ENCODE data around the gene LRRC28.
A peak's percentile ranks its signal among the peaks of the same experiment; 100 is the strongest.

Gene LRRC28

DNA sequence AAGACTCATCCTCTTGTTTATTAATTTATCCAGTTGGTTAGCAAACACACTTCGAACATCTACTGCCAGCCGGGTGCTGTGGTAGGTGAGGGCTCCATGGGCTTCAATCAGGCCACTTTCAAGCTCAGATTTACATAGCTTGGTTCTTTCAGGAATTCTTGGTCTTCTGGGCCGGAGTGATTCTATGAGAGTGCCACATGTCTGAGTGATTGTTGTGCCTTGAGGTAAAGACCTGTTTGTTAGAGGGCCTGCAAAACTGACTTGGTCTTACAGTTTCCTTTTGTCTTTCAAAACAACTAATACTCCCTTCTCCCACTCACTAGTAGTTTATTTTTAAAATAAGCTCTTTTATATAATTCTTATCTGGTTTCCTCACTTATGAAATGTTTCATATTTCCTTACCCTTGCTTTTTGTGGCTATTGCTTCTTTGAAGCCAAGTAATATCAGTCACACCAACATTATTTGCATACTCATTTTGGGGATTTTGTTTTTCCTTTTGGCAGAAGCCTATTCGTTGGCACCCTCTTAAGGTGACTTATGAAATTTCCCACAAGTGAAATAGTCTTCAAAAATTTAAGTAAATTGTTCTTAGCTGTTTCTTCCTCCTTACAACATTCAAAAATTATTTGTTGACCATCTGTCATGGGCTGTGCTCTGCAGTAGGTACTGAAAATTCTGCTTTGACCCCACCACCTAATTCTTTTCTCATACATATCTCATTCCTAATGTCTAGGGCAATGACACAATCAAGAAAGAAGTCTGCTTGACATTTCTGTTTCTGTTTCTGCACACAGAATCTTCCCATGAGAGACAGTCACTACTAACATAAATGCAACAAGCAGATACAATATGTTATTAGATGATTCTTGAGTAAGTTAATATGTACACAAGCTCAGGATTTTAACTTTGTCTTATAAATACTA, 120.2 kb downstream of the LRRC28 start:
- Mint-ChIP-seq H3K27ac (no peak overlapping the region), H3K4me1 (no peaks in the 10 kb centered on the region), H3K27me3 (ENCODE audit: low read depth, poor library complexity) (no peaks in the 10 kb centered on the region), H3K36me3 (ENCODE audit: low read depth) (peaks cover 67% of the 10 kb centered on the region), H3K9me3 (peaks cover 50% of the 10 kb centered on the region), H3K4me3 (no peak overlapping the region)
- no peak for DNase-seq
- TF ChIP-seq, protein P1, sequence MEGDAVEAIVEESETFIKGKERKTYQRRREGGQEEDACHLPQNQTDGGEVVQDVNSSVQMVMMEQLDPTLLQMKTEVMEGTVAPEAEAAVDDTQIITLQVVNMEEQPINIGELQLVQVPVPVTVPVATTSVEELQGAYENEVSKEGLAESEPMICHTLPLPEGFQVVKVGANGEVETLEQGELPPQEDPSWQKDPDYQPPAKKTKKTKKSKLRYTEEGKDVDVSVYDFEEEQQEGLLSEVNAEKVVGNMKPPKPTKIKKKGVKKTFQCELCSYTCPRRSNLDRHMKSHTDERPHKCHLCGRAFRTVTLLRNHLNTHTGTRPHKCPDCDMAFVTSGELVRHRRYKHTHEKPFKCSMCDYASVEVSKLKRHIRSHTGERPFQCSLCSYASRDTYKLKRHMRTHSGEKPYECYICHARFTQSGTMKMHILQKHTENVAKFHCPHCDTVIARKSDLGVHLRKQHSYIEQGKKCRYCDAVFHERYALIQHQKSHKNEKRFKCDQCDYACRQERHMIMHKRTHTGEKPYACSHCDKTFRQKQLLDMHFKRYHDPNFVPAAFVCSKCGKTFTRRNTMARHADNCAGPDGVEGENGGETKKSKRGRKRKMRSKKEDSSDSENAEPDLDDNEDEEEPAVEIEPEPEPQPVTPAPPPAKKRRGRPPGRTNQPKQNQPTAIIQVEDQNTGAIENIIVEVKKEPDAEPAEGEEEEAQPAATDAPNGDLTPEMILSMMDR (IDR thresholded peaks at IDR 0.05) = no peak

DNA sequence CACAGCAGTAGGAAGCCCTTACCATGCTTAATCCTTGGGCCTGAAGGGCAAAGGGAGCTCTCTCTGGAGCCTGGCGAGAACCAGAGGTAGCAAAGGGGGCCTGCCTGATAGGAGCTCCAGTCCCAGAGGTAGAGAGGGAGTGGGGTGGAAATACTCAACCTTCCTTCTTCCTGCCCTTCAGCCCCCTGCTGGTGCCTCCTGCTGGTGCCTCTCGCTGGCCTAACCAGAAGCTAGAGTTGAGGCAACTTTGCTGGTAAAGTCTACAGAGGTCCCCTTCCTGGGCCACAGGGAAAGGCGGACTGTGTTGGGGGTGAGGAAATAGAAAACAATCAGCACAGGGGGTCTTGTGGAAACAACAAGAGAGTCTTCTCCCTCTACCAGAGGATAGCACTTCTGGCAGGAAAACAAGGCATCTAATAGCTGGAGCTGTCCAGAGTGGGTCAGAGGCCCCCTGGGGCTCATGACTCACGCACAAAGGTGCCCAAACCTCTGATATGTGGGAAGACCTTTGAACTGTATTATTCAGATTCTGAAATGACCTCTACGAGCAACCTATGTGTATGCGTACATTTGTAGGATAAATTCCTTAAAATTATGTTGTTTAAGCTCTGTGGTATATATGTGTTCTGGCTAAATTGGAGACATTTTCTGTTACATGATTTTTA, 133.9 kb downstream of the LRRC28 start:
- H3K4me3 Mint-ChIP-seq = no peak overlapping the region
- no peak for DNase-seq
- peak overlapping the region; percentile 3 for H3K27ac Mint-ChIP-seq
- peaks cover 5% of the 10 kb centered on the region for H3K27me3 Mint-ChIP-seq (ENCODE audit: low read depth, poor library complexity)
- peaks cover 54% of the 10 kb centered on the region for H3K36me3 Mint-ChIP-seq (ENCODE audit: low read depth)
- peaks cover 19% of the 10 kb centered on the region for H3K9me3 Mint-ChIP-seq
- peaks cover 17% of the 10 kb centered on the region for H3K4me1 Mint-ChIP-seq
- TF ChIP-seq, protein P1 (IDR thresholded peaks at IDR 0.05) = no peak

DNA sequence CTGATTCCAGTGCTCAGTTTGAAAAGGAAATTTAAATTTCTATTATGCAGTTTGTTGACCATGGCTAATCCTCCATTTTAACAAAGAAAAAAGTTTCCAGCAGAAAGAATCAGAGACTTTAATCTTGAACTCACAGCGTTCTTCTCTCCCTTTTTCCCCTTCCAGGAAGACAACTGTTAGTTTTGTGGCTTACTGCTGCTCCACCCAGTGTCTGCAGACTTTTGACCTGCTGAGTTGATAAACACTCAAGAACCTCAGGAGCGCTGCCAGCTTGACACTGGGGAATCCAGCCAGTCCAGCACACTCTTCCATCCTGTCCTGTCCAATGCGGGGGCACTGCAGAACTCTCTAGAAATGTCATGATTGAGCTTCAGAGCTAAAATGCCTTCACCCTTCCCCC, 134.6 kb downstream of the LRRC28 start:
- Mint-ChIP-seq H3K27me3 (ENCODE audit: low read depth, poor library complexity) (peaks cover 2% of the 10 kb centered on the region), H3K27ac (peak overlapping the region; percentile 46)

DNA sequence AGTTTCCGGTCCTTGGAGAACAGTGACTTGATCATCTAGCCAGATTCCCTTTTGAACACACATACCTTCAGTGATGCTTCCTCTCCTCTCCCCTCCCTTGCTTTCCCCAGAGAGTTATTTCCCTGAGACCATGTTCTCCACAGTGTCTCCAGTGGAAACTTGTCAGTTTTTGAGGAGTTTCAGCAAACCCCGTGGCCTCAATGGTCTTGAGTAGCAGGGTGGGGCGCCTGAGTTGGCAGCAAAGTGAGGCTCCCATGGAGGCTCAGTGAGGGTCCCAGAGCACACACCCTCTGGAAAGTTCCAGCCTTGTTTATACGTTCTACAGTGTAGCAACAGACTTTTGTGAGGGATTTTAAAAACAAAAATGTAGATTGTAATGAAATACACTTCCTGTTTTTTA, 135.1 kb downstream of the LRRC28 start:
- peak overlapping the region; percentile 46 for H3K27ac Mint-ChIP-seq
- H3K36me3 Mint-ChIP-seq (ENCODE audit: low read depth) = peaks cover 46% of the 10 kb centered on the region
- H3K9me3 Mint-ChIP-seq = peaks cover 24% of the 10 kb centered on the region
- H3K4me1 Mint-ChIP-seq = peaks cover 17% of the 10 kb centered on the region
- DNase-seq = no peak
- peaks cover under 1% of the 10 kb centered on the region for H3K27me3 Mint-ChIP-seq (ENCODE audit: low read depth, poor library complexity)
- TF ChIP-seq, protein P1 (IDR thresholded peaks at IDR 0.05) = no peak
- H3K4me3 Mint-ChIP-seq = no peak overlapping the region

More for the DNA sequence above, 134.6 kb downstream of the LRRC28 start:
- Mint-ChIP-seq H3K9me3 (peaks cover 24% of the 10 kb centered on the region), H3K4me1 (peaks cover 17% of the 10 kb centered on the region), H3K4me3 (no peak overlapping the region), H3K36me3 (ENCODE audit: low read depth) (peaks cover 51% of the 10 kb centered on the region)
- TF ChIP-seq, protein P1 (IDR thresholded peaks at IDR 0.05) = no peak
- no peak for DNase-seq

DNA sequence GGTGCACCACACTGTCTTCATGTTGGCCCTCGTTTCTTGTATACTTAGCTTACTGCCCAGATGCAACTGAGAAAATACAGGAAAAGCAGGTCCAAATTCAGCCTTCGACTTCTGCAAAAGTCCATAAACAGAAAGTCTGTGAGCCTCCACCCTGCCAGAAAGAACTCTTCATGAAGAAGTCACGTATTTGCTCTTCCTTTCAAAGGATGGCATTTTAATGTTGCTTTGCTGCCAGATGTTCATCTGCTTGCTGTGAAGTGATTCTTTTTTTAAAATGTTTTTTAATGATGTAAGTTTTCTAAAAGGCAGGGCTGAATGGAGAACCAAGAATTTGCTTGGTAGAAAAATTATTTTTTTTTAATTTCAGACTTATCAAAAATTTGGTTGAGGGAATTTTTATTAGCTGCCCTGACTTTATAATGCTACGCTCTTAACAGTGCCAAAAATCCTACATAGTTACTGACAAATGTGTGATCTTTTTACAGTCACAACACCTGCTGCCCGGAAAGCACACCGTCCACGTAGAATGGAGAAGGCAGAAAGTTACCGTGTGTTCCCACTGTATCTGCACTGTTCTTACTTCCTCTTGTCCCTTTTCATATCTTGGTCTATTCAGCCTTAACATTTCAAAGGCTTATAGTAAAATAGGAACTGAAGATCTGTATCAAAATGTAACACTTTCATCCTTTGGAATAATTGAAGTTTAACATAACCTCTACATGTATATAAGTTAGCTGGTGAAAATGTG, 136.3 kb downstream of the LRRC28 start:
- Mint-ChIP-seq H3K4me3 (no peak overlapping the region), H3K4me1 (peaks cover 17% of the 10 kb centered on the region), H3K27ac (no peak overlapping the region), H3K27me3 (ENCODE audit: low read depth, poor library complexity) (peaks cover 4% of the 10 kb centered on the region), H3K9me3 (peaks cover 30% of the 10 kb centered on the region), H3K36me3 (ENCODE audit: low read depth) (peaks cover 49% of the 10 kb centered on the region)
- TF ChIP-seq, protein P1 (IDR thresholded peaks at IDR 0.05) = no peak
- DNase-seq = no peak
